ENCODE measurements around the gene GTF2IRD1.
"Not testable (repeated sequence)": the region's sequence is repeated elsewhere in the genome, so short reads cannot be mapped to it uniquely, and the experiment has no call there.

The GTF2IRD1 gene

DNA sequence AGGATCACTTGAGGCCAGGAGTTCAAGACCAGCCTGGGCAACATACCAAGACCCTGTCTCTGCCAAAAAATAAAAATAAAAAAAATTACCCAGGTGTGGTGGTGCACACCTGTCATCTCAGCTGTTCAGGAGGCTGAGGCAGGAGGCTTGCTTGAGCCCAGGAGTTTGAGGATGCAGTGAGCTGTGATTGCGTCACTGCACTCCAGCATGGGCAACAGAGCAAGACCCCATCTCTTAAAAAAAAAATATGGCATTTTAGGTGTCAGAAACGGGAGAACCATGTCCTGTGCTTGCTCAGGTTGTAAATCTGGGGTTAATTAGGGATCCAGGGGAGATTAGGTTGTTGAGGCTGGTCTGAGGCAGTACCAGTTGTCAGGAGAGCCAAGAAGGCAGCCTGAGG, 64.9 kb downstream of the GTF2IRD1 start:
- DNase-seq, result no peak

DNA sequence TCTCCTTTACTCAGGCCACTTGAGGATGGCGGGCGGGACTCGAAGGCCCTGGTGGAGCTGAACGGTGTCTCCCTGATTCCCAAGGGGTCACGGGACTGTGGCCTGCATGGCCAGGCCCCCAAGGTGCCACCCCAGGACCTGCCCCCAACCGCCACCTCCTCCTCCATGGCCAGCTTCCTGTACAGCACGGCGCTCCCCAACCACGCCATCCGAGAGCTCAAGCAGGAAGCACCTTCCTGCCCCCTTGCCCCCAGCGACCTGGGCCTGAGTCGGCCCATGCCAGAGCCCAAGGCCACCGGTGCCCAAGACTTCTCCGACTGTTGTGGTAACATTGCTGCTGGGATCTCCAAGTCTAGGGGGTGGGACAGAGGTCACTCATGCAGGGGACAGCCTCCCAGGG, 65.7 kb downstream of the GTF2IRD1 start:
- no peak for DNase-seq

DNA sequence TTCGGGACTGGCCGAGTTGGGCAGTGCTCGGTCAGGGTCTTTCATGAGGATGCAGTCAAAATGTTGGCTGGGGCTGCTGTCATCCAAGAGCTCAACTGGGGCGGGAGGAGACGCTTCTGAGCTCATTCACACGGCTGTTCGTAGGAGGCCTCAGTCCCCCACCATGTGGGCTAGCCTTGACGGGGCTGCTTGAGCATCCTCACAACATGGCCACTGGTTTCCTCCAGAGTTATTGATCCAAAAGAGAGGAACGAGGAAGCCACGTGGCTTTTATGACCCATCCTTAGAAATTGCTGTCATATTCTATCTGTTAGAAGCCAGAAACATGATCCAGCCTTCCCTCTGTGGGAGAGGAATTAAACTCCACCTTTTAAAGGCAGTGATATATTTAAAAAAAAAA, 68.1 kb downstream of the GTF2IRD1 start:
- DNase-seq, result no peak

DNA sequence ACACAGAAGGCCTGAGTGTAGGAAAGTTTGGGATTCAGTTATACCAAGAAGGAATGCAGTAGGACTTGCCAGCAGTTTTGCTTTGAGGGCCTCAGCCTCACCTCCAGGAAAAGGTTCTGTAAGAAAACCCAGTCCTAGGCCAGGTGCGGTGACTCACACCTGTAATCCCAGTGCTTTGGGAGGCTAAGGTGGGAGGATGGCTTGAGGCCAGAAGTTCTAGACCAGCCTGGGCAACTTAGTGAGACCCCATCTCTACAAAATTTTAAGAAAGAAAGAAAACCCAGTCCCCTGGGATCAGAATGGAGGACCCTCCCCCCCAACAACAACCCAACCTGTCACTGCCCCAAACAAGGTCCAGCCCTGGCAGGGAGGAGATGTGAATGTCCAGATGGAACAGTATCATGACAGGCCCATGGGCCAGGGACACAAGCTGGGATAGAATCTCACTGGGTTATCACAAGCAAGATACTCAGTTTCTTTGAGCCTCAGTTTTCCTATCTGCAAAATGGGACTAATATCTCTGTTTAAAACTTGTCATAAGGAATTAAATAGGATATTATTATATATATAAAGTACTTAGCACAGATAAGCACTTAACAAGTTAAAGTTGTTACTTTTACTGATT, 68.7 kb downstream of the GTF2IRD1 start:
- DNase-seq, result no peak

DNA sequence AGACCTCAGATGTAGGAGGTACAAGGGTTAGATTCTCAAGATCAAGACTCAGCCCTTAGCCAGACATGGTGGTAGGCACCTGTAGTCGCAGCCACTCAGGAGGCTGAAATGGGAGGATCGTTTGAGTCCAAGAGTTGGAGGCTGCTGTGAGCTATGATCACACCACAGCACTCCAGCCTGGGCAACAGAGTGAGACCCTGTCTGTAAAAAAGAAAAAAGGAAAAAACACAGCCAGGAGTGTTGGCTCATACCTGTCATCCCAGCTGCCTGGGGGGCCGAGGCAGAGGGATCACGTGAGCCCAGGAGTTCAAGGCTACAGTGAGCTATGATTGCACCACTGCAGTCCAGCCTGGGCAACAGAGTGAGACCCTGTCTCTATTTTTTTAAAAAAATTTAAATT, 69.3 kb downstream of the GTF2IRD1 start:
- DNase-seq, result no peak

DNA sequence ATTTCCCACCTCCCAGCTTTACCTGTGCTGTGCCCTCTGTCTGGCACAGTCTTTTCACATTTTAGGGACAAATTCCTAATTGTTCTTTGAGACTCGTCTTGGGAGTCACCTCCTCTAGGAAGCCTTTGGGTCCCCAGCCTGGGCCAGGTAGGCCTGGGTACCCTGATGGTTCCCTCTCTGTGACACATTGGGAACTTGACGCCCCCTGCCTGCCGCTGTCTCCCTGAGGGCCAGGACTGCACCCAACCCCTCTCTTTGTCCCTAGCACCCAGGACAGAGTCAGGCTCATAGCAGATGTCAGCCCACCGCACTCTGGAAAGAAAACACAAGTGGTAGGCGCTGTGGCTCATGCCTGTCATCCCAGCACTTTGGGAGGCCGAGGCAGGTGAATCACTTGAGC, 71.4 kb downstream of the GTF2IRD1 start:
- DNase-seq, result no peak

DNA sequence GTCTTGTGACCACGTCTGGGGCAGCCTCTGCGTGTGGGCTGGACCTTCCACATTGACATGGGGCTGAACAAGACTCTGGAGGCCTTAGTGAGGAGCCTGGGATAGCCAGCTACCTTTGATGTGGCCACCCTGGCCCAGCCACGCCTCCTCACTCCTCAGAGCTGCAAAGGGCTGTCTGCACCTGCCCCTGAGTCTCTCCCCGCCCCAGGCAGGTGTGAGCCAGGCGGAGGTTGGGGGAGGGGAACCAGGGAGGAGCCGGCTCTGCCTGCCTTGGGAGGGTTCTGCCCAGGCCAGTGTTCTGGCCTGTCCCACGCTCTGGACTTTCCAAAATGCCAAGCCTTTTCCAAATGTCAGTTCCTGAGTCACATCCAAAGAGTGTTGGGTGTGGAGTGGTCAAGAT, 72.2 kb downstream of the GTF2IRD1 start:
- DNase-seq, result no peak

DNA sequence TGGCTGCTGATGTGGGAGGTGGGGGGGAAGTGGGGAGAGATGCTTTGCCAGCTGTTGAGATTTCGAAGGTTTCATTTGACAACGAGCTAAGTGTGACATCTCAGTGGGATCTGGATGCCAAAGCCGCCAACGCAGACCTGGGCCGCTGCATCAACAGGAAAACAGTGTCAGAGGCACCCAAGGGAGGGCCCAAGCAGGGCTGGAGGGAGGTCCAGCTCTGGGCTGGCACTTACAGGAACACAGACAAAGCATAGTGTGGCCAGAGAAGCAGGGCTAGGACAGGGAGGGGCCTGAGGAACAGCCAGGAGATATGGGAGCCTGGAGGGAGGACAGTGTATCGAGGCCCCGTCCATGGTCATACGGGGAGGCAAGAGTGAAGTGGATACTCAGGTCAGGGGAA, 73.1 kb downstream of the GTF2IRD1 start:
- no peak for DNase-seq

DNA sequence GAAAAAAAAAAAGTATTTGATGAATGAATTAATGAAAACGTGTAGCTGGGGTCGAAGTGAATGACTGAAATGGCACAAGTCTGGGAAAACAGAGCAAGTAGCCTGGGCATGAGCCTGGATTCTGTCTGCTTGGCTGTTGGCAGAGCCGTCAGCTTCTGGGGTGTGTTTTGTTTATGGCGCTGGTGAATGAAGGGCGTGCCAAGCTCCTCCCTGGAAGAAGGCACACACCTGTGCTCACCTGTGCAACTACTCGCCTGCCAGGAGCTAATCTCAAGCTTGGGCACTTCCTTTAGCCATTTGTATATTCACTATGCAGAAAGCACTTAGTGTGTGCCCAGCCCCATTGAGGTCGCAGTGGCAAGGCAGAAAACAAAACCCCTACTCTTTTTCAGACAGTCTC, 74.1 kb downstream of the GTF2IRD1 start:
- no peak for DNase-seq

DNA sequence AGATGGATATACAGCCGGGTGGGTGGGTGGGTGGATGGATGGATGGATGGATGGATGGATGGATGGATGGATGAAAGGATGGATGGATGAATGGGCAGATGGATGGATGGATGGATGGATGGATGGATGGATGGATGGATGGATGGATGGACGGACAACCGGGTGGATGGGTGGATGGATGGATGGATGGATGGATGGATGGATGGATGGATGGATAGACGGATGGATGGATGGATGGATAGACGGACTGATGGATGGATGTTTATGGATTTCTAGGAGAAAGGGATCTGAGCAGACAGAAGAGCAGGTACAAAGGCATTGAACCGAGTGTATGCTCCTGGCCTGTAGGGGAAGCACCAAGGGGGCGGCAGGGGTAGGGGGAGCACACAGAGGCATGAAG, 75.1 kb downstream of the GTF2IRD1 start:
- not testable (repeated sequence) for DNase-seq

DNA sequence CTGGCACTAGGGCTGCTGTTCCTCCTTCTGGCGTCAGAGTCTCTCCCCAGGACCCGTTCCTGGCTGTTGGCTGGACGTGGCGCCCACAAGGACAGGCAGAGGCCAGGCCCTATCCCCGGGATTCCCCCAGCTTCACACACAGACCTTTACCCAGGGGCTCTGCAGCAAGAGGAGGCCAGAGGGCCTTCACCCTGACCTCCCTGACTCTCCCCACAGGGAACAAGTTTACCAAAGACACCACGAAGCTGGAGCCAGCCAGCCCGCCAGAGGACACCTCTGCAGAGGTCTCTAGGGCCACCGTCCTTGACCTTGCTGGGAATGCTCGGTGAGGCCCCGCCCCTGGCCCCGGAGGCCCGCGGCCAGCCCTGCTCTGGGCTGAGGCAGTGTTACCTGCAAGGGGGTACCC, 82.2 kb downstream of the GTF2IRD1 start:
- no peak for DNase-seq

DNA sequence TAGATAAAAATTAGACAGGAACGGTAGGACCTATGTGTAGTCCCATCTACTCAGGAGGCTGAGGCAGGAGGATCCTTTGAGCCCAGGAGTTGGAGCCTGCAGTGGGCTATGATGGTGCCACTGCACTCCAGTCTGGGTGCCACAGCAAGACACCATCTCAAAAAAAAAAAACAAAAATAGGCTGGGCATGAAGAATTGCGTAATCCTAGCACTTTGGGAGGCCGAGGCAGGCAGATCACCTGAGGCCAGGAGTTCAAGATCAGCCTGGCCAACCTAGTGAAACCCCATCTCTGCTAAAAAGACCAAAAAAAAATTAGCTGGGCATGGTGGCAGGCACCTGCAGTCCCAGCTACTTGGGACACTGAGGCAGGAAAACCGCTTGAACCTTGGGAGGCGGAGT, 88.2 kb downstream of the GTF2IRD1 start:
- DNase-seq, result not testable (repeated sequence)

DNA sequence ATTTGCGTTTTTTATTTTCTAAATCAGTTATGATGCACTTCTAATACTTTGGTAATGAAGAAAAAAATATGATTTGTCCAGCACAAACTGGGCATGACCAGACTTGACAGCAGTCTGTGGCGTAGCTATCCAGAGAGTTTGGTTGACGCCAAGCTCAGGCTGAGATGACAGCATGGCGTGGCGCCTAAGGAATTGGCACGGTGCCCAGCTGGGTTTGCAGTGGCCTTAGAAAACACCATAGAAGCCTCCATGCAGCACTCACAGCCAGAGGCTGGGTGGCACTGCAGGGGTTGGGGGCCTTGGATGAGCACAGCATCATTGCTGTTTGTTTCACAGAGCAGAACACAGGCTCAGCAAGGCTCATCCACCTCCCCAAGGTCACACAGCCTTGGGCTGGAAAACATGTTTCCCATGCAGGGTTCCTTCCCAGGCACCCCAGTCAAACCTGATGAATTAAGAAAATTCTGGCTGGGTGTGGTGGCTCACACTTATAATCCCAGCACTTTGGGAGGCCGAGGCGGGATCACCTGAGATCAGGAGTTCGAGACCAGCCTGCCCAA, 88.9 kb downstream of the GTF2IRD1 start:
- DNase-seq, result no peak

DNA sequence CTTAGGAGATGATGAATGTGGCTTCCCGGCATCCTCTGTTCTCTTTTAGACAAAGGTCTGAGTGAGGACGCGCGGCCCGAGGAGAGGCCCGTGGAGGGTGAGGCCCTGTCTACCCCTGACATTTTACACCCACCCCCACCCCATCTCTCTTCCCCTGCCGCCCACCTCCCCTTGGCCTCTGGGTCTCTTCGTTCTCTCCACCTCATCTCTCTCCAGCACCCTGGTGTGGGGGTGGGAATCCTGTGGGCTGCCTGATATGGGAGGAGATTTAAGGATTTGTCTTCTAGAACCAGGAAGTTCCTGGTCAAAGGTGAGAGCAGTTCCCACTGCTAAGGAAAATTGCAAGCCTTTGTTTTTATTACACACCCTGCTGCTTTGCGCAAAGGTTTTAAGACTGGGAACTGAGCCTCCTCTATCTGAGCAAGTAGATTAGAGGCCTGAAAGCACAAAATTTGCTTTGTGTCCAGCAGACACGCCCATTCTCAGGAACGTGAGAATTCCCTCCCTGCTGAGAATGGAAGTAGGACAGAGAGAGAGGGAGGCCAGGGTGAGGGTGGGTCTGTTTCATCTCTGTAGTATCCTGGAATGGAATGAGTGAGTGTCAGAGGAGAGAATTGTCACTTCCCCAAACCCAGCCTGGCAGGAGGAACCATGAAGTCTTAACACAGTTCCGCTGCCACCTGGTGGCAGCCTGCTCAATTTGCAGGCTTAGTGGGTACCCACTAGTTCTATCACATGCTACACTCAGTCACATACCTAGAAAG, 91.2 kb downstream of the GTF2IRD1 start:
- peak; percentile 52 for DNase-seq

DNA sequence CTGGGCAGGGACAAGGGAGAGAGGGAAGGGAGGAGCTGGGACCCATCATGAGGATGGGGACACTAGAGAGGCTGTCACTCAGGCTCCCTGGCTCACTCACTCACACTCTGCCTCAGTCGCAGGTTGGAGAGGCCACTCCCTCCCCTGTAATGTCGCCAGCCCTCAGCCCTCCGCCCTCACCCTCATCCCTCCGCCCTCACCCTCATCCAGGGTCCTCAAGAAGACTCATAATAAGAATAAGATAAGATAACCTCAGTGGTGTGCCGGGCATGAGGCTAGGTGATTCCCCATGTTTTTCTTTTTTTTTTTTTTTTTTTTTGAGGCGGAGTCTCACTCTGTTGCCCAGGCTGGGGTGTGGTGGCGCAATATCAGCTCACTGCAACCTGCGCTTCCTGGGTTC, 92.2 kb downstream of the GTF2IRD1 start:
- DNase-seq, result no peak

DNA sequence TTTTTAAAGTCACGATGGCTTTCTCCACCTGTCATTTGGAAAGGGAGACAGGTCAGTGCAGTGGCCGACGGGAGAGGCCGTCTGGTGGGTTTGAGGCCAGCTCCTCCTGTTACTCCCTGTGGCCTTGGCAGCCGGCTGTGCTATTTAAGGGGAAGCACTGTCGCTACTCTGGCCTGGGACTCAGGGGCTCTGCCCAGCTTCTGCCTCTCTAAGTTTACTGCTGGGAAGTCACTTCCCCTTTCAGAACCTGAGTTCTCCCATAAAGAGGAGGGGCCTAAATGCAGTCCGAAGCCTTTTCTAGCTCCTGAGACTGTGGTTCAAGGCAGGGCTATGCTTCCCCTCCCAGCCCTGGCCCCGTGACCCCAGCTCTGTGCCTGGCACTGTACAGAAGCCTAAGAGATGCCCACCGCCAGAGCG, 99.9 kb downstream of the GTF2IRD1 start:
- not testable (repeated sequence) for DNase-seq

DNA sequence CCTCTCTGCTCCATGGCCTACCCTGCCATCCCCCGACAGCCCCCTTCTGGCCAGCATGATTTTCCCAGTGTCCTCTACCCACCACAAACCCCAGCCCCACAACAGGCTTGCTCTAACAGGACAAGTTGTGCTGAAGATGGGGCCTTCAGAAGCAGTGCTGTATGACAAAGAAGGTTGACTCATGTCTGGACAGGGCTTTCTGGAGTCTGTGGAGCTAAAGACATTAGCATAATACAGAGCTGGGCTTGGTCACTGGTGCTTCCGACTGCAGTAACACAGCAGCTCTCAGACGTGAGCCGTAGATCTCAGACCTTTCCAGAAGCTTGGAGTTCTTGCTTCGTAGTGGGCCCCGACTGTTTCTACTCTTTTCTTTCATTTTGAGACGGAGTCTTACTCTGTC, 100.5 kb downstream of the GTF2IRD1 start:
- no peak for DNase-seq

DNA sequence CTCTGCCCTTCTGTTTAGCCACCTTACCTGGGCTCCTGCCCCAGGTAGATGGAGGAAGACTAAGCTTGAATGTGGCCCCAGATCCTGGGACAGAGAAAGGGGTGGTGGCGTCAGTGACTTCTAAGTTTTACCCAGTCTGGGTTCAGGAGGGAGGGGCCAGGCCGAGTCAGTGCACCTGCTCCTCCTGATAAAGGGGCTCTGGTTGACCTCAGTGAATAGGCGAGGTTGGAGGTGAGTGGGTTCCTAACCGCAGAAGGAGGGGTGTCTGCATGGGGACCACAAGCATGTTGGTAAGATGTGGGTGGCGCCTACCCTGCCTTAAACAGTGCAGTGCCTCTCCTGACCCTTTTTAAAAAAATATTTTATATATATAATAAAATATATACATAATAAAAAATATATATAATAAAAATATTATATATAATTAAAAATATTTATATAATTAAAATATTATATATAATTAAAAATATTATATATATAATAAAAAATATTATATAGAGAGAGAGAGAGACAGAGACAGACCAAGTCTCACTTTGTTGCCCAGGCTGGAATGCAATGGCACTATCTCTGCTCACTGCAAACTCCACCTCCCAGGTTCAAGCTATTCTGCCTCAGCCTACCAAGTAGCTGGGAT, 106.5 kb downstream of the GTF2IRD1 start:
- DNase-seq, result no peak

DNA sequence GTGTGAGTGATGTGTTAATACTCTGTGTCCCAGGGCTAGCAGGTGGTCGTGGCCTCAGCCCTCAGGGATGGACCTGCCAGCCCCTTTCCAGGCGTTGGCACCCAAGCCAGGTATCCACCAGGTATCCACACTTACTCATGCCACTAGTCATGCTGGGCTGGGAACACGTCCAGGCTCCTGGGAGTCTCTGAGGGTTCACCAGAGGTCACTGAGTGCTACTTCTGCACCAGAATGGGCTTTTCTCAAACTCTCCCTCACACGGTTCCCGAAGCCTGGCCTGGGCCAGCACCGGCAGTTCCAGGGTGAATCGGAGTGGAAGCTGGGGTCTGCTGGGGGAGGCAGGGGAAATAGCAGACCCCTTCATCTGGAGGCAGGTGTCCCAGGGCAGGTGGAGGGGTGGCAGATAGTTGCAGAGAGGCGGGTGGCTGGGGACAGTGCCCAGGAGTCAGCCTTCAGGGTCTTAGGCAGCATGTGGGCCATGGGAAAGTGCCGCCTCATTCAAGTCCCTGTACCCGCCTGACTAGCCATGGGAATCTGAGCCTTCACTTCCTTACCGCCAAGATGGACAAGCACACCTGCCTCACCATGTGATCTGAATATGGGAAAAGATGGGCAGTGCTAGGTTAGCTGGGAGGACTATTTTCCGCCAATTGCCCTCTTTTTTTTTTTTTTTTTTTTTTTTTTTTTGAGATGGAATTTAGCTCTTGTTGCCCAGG, 108.3 kb downstream of the GTF2IRD1 start:
- DNase-seq, result no peak

DNA sequence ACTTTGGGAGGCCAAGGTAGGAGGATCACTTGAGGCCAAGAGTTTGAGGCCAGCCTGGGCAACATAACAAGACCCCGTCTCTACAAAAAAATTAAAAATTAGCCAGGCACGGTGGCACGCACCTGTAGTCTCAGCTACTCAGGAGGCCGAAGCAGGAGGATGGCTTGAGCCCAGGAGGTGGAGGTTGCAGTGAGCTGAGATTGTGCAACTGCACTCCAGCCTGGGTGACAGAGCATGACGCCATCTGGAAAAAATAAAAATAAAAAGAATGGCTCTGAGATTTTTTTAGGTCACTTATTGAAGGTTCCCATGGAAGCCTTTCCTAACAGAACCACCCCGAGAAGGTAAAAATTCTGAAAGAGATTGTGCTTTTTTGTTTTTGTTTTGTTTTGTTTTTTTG, 109.9 kb downstream of the GTF2IRD1 start:
- not testable (repeated sequence) for DNase-seq

DNA sequence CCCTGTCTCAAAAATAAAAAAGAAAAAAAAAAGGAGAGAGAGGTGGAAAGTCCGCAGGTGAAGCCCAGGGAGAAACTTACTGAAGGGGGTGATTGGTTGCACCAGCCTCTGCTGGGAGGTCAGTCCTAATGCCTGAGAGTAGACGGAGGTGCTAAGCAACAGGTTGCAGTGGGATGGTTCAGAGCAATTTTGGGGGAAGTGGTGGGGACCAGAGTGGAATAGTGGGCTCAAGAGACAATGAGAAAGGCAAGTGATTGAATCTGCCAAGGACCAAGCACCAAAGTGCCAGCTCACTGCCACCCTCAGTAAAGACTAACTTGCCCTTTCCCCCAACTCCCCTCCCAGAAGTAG, 113.6 kb downstream of the GTF2IRD1 start:
- no peak for DNase-seq

DNA sequence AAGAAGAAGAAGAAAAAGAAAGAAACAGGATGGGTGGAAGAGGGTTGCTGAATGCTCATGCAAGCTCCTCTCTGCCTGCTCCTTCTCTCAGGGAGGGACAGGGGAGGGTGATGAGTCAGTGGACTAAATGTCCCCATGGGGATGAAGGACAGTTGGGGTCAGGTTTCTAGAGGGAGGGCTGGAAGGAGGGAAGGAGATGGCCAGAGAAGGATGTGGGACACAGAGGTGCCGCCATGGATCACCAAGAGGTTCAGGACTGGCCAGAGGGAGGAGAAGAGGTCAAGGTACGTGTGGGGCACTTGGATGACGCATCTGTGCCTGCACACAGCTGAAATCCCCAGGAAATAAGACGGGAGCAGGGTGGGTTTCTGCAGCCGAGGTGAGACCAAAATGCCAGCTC, 115.0 kb downstream of the GTF2IRD1 start:
- DNase-seq, result no peak

DNA sequence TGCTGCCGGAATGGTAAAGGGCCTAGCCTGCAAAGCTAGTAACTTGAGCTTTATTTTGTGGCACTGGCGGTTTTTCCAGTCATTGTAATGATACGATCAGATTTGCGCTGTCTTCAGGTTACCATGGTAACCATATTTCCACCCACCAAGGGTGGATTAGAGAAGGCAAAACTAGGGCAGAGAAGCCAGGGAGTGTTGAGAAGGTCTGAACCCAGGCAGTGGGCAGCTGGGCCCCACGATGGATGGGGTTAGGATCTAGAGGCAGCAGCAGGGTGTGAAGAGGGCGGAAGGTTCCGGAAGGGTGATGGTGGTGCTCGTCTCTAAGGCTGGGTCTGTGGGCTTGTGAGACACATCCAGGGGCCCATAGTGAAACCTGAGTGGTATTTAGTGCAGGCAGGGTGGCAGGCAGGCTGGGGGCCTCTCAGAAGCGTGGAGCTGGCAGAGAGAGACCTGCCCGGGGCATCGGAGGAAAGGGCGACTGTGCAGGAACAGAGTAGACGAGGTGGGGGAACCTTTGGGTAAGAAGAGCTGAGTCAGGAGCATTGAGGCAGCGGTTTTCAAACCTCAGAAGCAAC, 115.9 kb downstream of the GTF2IRD1 start:
- DNase-seq, result peak; percentile 54
